HepG2 (cell line): ENCODE data around the gene HNRNPC. TPM values are rescaled to one million over a fixed set of nuclear protein-coding genes. Genes with fewer than 3 reads are reported as not detected.
A peak's percentile ranks its signal among the peaks of the same experiment; 100 is the strongest.

Experiments
- ATAC-seq: fragments of 200-7000 bp; cut with Tn5 transposase; 3 replicates; pipeline ENCODE4 v1.9.1; 2020; ENCODE audit warnings: mild to moderate bottlenecking, moderate library complexity
- Bru-seq: library from RNA; stranded (reverse); fragments of 400-500 nt; gene quantifications from one replicate; lab custom pipeline; 2021; lab: Mats Ljungman, UMichigan
- BruChase-seq, 2 experiments: library from RNA; stranded (reverse); fragments of 400-500 nt; gene quantifications; one replicate each; lab custom pipeline; 2021; lab: Mats Ljungman, UMichigan
- BruUV-seq: library from RNA; stranded (reverse); fragments of 400-500 nt; replicated peaks from 2 replicates; lab custom pipeline; 2021; lab: Mats Ljungman, UMichigan
- CTCF ChIA-PET: fragments of 300-600 bp; formaldehyde crosslinking; extraction: SDS; loops from one replicate; lab custom pipeline; 2021; ENCODE audit warnings: low total read pairs, inconsistent platforms, low intra/inter-chr PET ratio; lab: Yijun Ruan, JAX
- POLR2A ChIA-PET: fragments of 350-600 bp; sonication (Branson Sonifier 250); formaldehyde crosslinking; loops from one replicate; lab custom pipeline; 2020; ENCODE audit warnings: antibody characterized with exemption, inconsistent platforms; lab: Yijun Ruan, JAX
- DNase-seq: peaks from one replicate; pipeline ENCODE4 v3.0.0-alpha.2; 2015; ENCODE audit warnings: low spot score
- FAIRE-seq: peaks from 3 replicates; lab custom pipeline; 2011; peaks lifted over from hg19 to GRCh38; lab: Jason Lieb, UNC
- H2AFZ ChIP-seq: one replicate; pipeline ENCODE4 v1.6.1; 2011; ENCODE audit warnings: low read length, inconsistent platforms
- H3K27ac ChIP-seq: fragments of 300-600 bp; 3 replicates; pipeline ENCODE4 v1.8.0; 2011; ENCODE audit warnings: mixed run types, mild to moderate bottlenecking, mixed read lengths, low read length, inconsistent platforms; ENCODE audit not compliant: insufficient read depth; ENCODE audit errors: extremely low read length
- H3K27me3 ChIP-seq, 2 experiments: fragments of 200-600 bp in 1 of 2; 2 replicates in 1 of 2; 3 replicates in 1 of 2; pipeline versions ENCODE4 v1.6.0 to v1.8.0; 2011; ENCODE audit warnings: low read length in 2 of 2, mild to moderate bottlenecking in 2 of 2, moderate library complexity in 2 of 2, inconsistent platforms in 1 of 2; ENCODE audit not compliant: insufficient read depth in 2 of 2, control insufficient read depth in 1 of 2
- H3K36me3 ChIP-seq, 2 experiments: fragments of 200-600 bp in 1 of 2; replicated peaks in 1 of 2; 2 replicates in 1 of 2; 3 replicates in 1 of 2; pipeline versions ENCODE4 v1.5.1 to v1.8.0; 2011; ENCODE audit warnings: low read length in 2 of 2, inconsistent platforms in 1 of 2; ENCODE audit not compliant: insufficient read depth in 2 of 2, control insufficient read depth in 1 of 2
- H3K4me1 ChIP-seq: 2 replicates; pipeline ENCODE4 v1.5.1; 2012; ENCODE audit warnings: low read length, inconsistent platforms; ENCODE audit not compliant: insufficient read depth
- H3K4me2 ChIP-seq: 2 replicates; pipeline ENCODE4 v1.6.0; 2011; ENCODE audit warnings: low read depth, low read length, inconsistent platforms
- H3K4me3 ChIP-seq, 3 experiments: fragments of 200-600 bp in 1 of 3; sonication (generic), shearing (Covaris generic) in 1 of 3; replicated peaks in 1 of 3; 2 replicates each; pipeline ENCODE4 v1.5.1; 2011 to 2016; ENCODE audit warnings: low read length in 3 of 3, inconsistent platforms in 2 of 3, low read depth in 2 of 3, mild to moderate bottlenecking in 2 of 3, control low read depth in 1 of 3, mixed read lengths in 1 of 3; ENCODE audit not compliant: insufficient read depth in 1 of 3
- H3K79me2 ChIP-seq: one replicate; pipeline ENCODE4 v1.6.1; 2011; ENCODE audit warnings: low read length, inconsistent platforms; ENCODE audit not compliant: insufficient read depth
- H3K9ac ChIP-seq: 2 replicates; pipeline ENCODE4 v1.6.0; 2011; ENCODE audit warnings: mild to moderate bottlenecking, low read depth, low read length, inconsistent platforms; ENCODE audit not compliant: insufficient read depth
- H3K9me3 ChIP-seq: 2 replicates; pipeline ENCODE4 v1.5.1; 2012; ENCODE audit warnings: mild to moderate bottlenecking, low read length
- H4K20me1 ChIP-seq: 2 replicates; pipeline ENCODE4 v1.6.0; 2011; ENCODE audit warnings: inconsistent platforms, mild to moderate bottlenecking, low read length, moderate library complexity; ENCODE audit not compliant: insufficient read depth
- ATF7-NPFF ChIP-seq: sonication (generic); formaldehyde crosslinking; IDR thresholded peaks from 2 replicates; pipeline ENCODE4 v1.8.1; 2023; ENCODE audit warnings: mild to moderate bottlenecking, low read depth, missing genetic modification reagents, moderate library complexity
- CSRNP2 ChIP-seq: sonication (generic); formaldehyde crosslinking; conservative IDR thresholded peaks from 2 replicates; pipeline ENCODE4 v1.8.0; 2022; ENCODE audit warnings: low read depth, missing genetic modification reagents
- MXD3 ChIP-seq: IDR thresholded peaks from 2 replicates; pipeline ENCODE4 v1.6.1; 2016; ENCODE audit warnings: mild to moderate bottlenecking, missing biosample characterization, missing genetic modification reagents
- PRDM15 ChIP-seq: sonication (generic); formaldehyde crosslinking; IDR thresholded peaks from 2 replicates; pipeline ENCODE4 v1.4.0; 2020; ENCODE audit warnings: missing genetic modification reagents
- SIN3B ChIP-seq: fragments of 150-350 bp; IDR thresholded peaks from 2 replicates; pipeline ENCODE4 v1.6.1; 2014; ENCODE audit warnings: low read length
- ZFX ChIP-seq: sonication (generic); formaldehyde crosslinking; IDR thresholded peaks from 2 replicates; pipeline ENCODE4 v1.4.0; 2020; ENCODE audit warnings: mild to moderate bottlenecking, low read depth, missing genetic modification reagents, moderate library complexity
- ZNF263 ChIP-seq: sonication (generic); formaldehyde crosslinking; IDR thresholded peaks from 2 replicates; pipeline ENCODE4 v1.4.0; 2020; ENCODE audit warnings: missing genetic modification reagents
- ZNF30 ChIP-seq: sonication (generic); formaldehyde crosslinking; IDR thresholded peaks from 2 replicates; pipeline ENCODE4 v1.5.0; 2020; ENCODE audit warnings: mild to moderate bottlenecking, missing genetic modification reagents
- ZNF33B ChIP-seq: sonication (generic); formaldehyde crosslinking; IDR thresholded peaks from 2 replicates; pipeline ENCODE4 v1.5.1; 2020; ENCODE audit warnings: mild to moderate bottlenecking, missing genetic modification reagents
- WGBS: methylation state at CpG from one replicate; pipeline ENCODE4 v1.1.6; 2017; ENCODE audit warnings: low lambda C conversion rate; 5-methylcytosine and 5-hydroxymethylcytosine counted together
- in situ Hi-C: cut with HindIII; loops from 2 replicates; pipeline ENCODE4 v1.10.0; 2017; ENCODE audit warnings: low pct_unique_long_range_greater_than_20kb; ENCODE audit not compliant: extremely low pct_ligation_motif_present
- intact Hi-C: fragments of 100-400 bp; cut with micrococcal nuclease; formaldehyde crosslinking; loops from one replicate; pipeline ENCODE4 v1.10.0; 2022; ENCODE audit not compliant: unreplicated experiment
- long read RNA-seq, 2 experiments: library from RNA in 1 of 2; library from polyadenylated mRNA in 1 of 2; stranded (forward) in 1 of 2; unstranded in 1 of 2; transcript quantifications; one replicate each; pipeline ENCODE4 v2.0.0, GENCODE V29; 2019 to 2022
- polyA minus RNA-seq, 3 experiments: library from RNA; depleted of rRNA, polyadenylated mRNA; stranded (reverse); fragments of >200 nt; gene quantifications; 2 replicates each; pipeline ENCODE4 v1.2.3, GENCODE V29; 2011; ENCODE audit warnings: low replicate concordance in 1 of 3
- polyA plus RNA-seq, 8 experiments: library from polyadenylated mRNA; depleted of rRNA in 3 of 8; stranded (reverse) in 7 of 8; unstranded in 1 of 8; fragments of >200 nt; fragmentation: Illumina TruSeq in 4 of 8; extraction: Trizol in 4 of 8; gene quantifications; 2 replicates each; pipeline versions ENCODE4 v1.2.1 to v1.2.3, GENCODE V29; 2011 to 2016; ENCODE audit warnings: low read depth in 4 of 8, missing spikeins in 1 of 8, mixed read lengths in 1 of 8; ENCODE audit not compliant: insufficient read depth in 1 of 8
- total RNA-seq, 5 experiments: library from RNA; depleted of rRNA; stranded (reverse); fragments of >200 nt; fragmentation: Illumina TruSeq; extraction: Trizol; gene quantifications; 2 replicates each; pipeline ENCODE4 v1.2.3, GENCODE V29; 2016; ENCODE audit warnings: low read depth in 1 of 5

Gene HNRNPC
- total RNA-seq (2016; rRNA removed; fragmentation: Illumina TruSeq; extraction: Trizol) (1,099 and 1,563 TPM in 2 replicates), polyA plus RNA-seq (2011; rRNA removed) (577 and 628 TPM in 2 replicates), polyA minus RNA-seq (2011; rRNA and poly(A)+ RNA removed; ENCODE audit: low replicate concordance) (720 and 1,084 TPM in 2 replicates), Bru-seq, nascent RNA (percentile 100 among the genes with signal in this experiment), BruChase-seq, experiment 1, labeled RNA remaining after a 6-hour chase (percentile 99 among the genes with signal in this experiment), BruChase-seq, experiment 2, labeled RNA remaining after a 2-hour chase (percentile 100 among the genes with signal in this experiment)
- total RNA-seq (2016; cell fraction: cytosol; rRNA removed; fragmentation: Illumina TruSeq; extraction: Trizol; ENCODE audit: low read depth) = 272 and 305 TPM in 2 replicates
- 1,110 and 1,631 TPM in 2 replicates for total RNA-seq (2016; cell fraction: insoluble cytoplasmic fraction; rRNA removed; fragmentation: Illumina TruSeq; extraction: Trizol)
- 374 and 422 TPM in 2 replicates for total RNA-seq (2016; cell fraction: membrane; rRNA removed; fragmentation: Illumina TruSeq; extraction: Trizol)
- 741 and 752 TPM in 2 replicates for total RNA-seq (2016; cell fraction: nucleus; rRNA removed; fragmentation: Illumina TruSeq; extraction: Trizol)
- 344 and 442 TPM in 2 replicates for polyA plus RNA-seq (2011; cell fraction: cytosol; rRNA removed)
- polyA plus RNA-seq (2011; cell fraction: nucleus; rRNA removed) = 155 and 197 TPM in 2 replicates
- polyA plus RNA-seq (2012) = 523 and 611 TPM in 2 replicates
- polyA plus RNA-seq (2016; cell fraction: cytosol; fragmentation: Illumina TruSeq; extraction: Trizol; ENCODE audit: low read depth) = 145 and 154 TPM in 2 replicates
- 1,519 and 1,675 TPM in 2 replicates for polyA plus RNA-seq (2016; cell fraction: insoluble cytoplasmic fraction; fragmentation: Illumina TruSeq; extraction: Trizol; ENCODE audit: low read depth)
- 281 and 312 TPM in 2 replicates for polyA plus RNA-seq (2016; cell fraction: membrane; fragmentation: Illumina TruSeq; extraction: Trizol; ENCODE audit: low read depth)
- polyA plus RNA-seq (2016; cell fraction: nucleus; fragmentation: Illumina TruSeq; extraction: Trizol; ENCODE audit: insufficient read depth, low read depth) = 695 and 708 TPM in 2 replicates
- polyA minus RNA-seq (2011; cell fraction: cytosol; rRNA and poly(A)+ RNA removed) = 262 and 282 TPM in 2 replicates
- 891 and 939 TPM in 2 replicates for polyA minus RNA-seq (2011; cell fraction: nucleus; rRNA and poly(A)+ RNA removed)
- long read RNA-seq, experiment 1, transcript HNRNPC-230 (8 exons, 1,371 nt) = minor isoform, 38 of 355 reads
- long read RNA-seq, experiment 1, transcript HNRNPC-205 (9 exons, 1,375 nt) = major isoform, 82 of 355 reads
- long read RNA-seq, experiment 1, transcript HNRNPC-211 (9 exons, 1,784 nt) = minor isoform, 37 of 355 reads
- long read RNA-seq, experiment 1, transcript HNRNPC-206 (3 exons, 724 nt) = minor isoform, 6 of 355 reads
- long read RNA-seq, experiment 1, partial matches to known transcripts = 60 of 355 reads
- long read RNA-seq, experiment 1, other reads (novel, unspliced or antisense) = 124 of 355 reads
- long read RNA-seq, experiment 2, full-length matches to known transcripts = 127 of 507 reads
- long read RNA-seq, experiment 2, partial matches to known transcripts = 142 of 507 reads
- long read RNA-seq, experiment 2, other reads (novel, unspliced or antisense) = 238 of 507 reads

- intact Hi-C loops (loop anchor here (1.0 to 2.0 kb wide), 2 partner anchors 39 to 208 kb away; partner anchors contain the start of gene TOX4), in situ Hi-C loops (no loop called here)
- Histone ChIP-seq H2AFZ (peak within 1 kb of the TSS; percentile 93), H3K36me3 (peaks cover 4 to 26% of the 10 kb centered on the region in 2 experiments), H3K27me3 (peaks cover 0 to 5% of the 10 kb centered on the region in 2 experiments; a peak in 2 of 5 replicates), H3K4me2 (peak within 1 kb of the TSS; percentile 88), H3K27ac (peak within 1 kb of the TSS; percentile 92), H4K20me1 (peaks cover 47% of the 10 kb centered on the region), H3K4me3 (peak within 1 kb of the TSS; percentile 86 to 98 (median 90)), H3K4me1 (peaks cover 32% of the 10 kb centered on the region), H3K9ac (peak within 1 kb of the TSS; percentile 100), H3K9me3 (no peaks in the 10 kb centered on the region), H3K79me2 (peaks cover 52% of the 10 kb centered on the region)
- ChIA-PET CTCF (no interaction called here), POLR2A (interaction anchor here (0.6 to 6.0 kb wide), 4 partner anchors 9 to 32 kb away, joined by 3 to 68 read pairs (median 4); no protein-coding TSS in a partner anchor)
- peak; percentile 92 for FAIRE-seq
- no TSS peak for BruUV-seq
- peak; percentile 100 for DNase-seq
- 1% methylated on average over 49 of the region's 49 CpGs for WGBS
- ATAC-seq = peak; percentile 96
- TF ChIP-seq CSRNP2 (CRISPR knock-in tag) (no peak), ZNF30 (0 out of 2 replicates have a peak, but pooled peaks have one; percentile 14), MXD3 (CRISPR knock-in tag) (peak; percentile 93; the same call in 1 of the 2 replicates), ZFX (CRISPR knock-in tag) (peak; percentile 97), SIN3B (peak; percentile 65), ATF7-NPFF (CRISPR knock-in tag) (peak; percentile 78; the same call in 1 of the 2 replicates), ZNF263 (CRISPR knock-in tag) (peak; percentile 64), ZNF33B (CRISPR knock-in tag) (peak; percentile 48; the same call in 1 of the 2 replicates), PRDM15 (CRISPR knock-in tag) (peak; percentile 4; the same call in 1 of the 2 replicates)
Observed at GRCh38 chr14:21269252-21270046, at the start of gene HNRNPC. TSS of gene HNRNPC (minus strand) at chr14:21269442. CDS start at chr14:21234193, 35,249 bp downstream.
